ENCODE results near the gene BZW2. TPM values are rescaled to one million over a fixed set of nuclear protein-coding genes. Genes with fewer than 3 reads are reported as not detected.

The BZW2 gene
- total and polyA plus RNA-seq, 2 experiments from 2014 or later = 72.1 to 96.7 TPM

- DNase-seq (ENCODE audit: low spot score) = no peak
- Histone ChIP-seq H4K20me1 (ENCODE audit: insufficient read depth, poor library complexity, severe bottlenecking) (no peaks in the 10 kb centered on the region), H3K27ac (no peak overlapping the region), H3K4me2 (no peak overlapping the region), H3K4me3 (no peak overlapping the region), H3K79me2 (no peaks in the 10 kb centered on the region), H3K9me3 (ENCODE audit: low read depth) (no peaks in the 10 kb centered on the region), H3K27me3 (no peaks in the 10 kb centered on the region), H3K9me2 (replicated peaks; ENCODE audit: insufficient read depth) (no peaks in the 10 kb centered on the region), H3K4me1 (ENCODE audit: insufficient read depth) (no peaks in the 10 kb centered on the region), H2AFZ (no peak overlapping the region), H3K36me3 (replicated peaks; ENCODE audit: insufficient read depth, low read depth) (peaks cover 8% of the 10 kb centered on the region)
- 97% methylated on average over 2 of the region's 2 CpGs for WGBS (ENCODE audit: low lambda C conversion rate, missing lambda C conversion rate)
- TF ChIP-seq EZH2phosphoT487 (IDR thresholded peaks at IDR 0.05; ENCODE audit: low read depth, severe bottlenecking, unreplicated experiment) (no peak), CTCF (IDR thresholded peaks at IDR 0.05; ENCODE audit: poor library complexity) (no peak), EZH2 (IDR thresholded peaks at IDR 0.05; ENCODE audit: borderline replicate concordance) (no peak)
Measured at GRCh38 chr7:16693601-16694318, 47.8 kb downstream of the BZW2 start.

- H3K4me1 ChIP-seq (ENCODE audit: insufficient read depth) = no peaks in the 10 kb centered on the region
- no peaks in the 10 kb centered on the region for H3K9me3 ChIP-seq (ENCODE audit: low read depth)
- no peaks in the 10 kb centered on the region for H4K20me1 ChIP-seq (ENCODE audit: insufficient read depth, poor library complexity, severe bottlenecking)
- H3K4me2 ChIP-seq = no peak overlapping the region
- peaks cover 7% of the 10 kb centered on the region for H3K36me3 ChIP-seq (replicated peaks; ENCODE audit: insufficient read depth, low read depth)
- H3K4me3 ChIP-seq = no peak overlapping the region
- no peaks in the 10 kb centered on the region for H3K79me2 ChIP-seq
- no peak overlapping the region for H3K27ac ChIP-seq
- H2AFZ ChIP-seq = no peak overlapping the region
- no peaks in the 10 kb centered on the region for H3K9me2 ChIP-seq (replicated peaks; ENCODE audit: insufficient read depth)
- 91% methylated on average over 6 of the region's 6 CpGs for WGBS (ENCODE audit: low lambda C conversion rate, missing lambda C conversion rate)
- no peak for DNase-seq (ENCODE audit: low spot score)
- no peaks in the 10 kb centered on the region for H3K27me3 ChIP-seq
- TF ChIP-seq EZH2 (IDR thresholded peaks at IDR 0.05; ENCODE audit: borderline replicate concordance) (no peak), EZH2phosphoT487 (IDR thresholded peaks at IDR 0.05; ENCODE audit: low read depth, severe bottlenecking, unreplicated experiment) (no peak), CTCF (IDR thresholded peaks at IDR 0.05; ENCODE audit: poor library complexity) (no peak)
Measured at GRCh38 chr7:16694806-16695205, 48.8 kb downstream of the BZW2 start.

GRCh38 chr7:16695621-16696237 is 49.7 kb downstream of the BZW2 start:
- Histone ChIP-seq H2AFZ (no peak overlapping the region), H3K4me3 (no peak overlapping the region), H3K4me2 (no peak overlapping the region), H3K4me1 (ENCODE audit: insufficient read depth) (no peaks in the 10 kb centered on the region), H4K20me1 (ENCODE audit: insufficient read depth, poor library complexity, severe bottlenecking) (no peaks in the 10 kb centered on the region), H3K9me2 (replicated peaks; ENCODE audit: insufficient read depth) (no peaks in the 10 kb centered on the region), H3K27me3 (no peaks in the 10 kb centered on the region), H3K79me2 (no peaks in the 10 kb centered on the region), H3K36me3 (replicated peaks; ENCODE audit: insufficient read depth, low read depth) (peaks cover 5% of the 10 kb centered on the region), H3K9me3 (ENCODE audit: low read depth) (no peaks in the 10 kb centered on the region), H3K27ac (no peak overlapping the region)
- peak; percentile 70 for DNase-seq (ENCODE audit: low spot score)
- WGBS (ENCODE audit: low lambda C conversion rate, missing lambda C conversion rate) = 87% methylated on average over 4 of the region's 4 CpGs
- TF ChIP-seq CTCF (IDR thresholded peaks at IDR 0.05; ENCODE audit: poor library complexity) (peak; percentile 64), EZH2 (IDR thresholded peaks at IDR 0.05; ENCODE audit: borderline replicate concordance) (no peak), EZH2phosphoT487 (IDR thresholded peaks at IDR 0.05; ENCODE audit: low read depth, severe bottlenecking, unreplicated experiment) (no peak)

Measured in hepatocyte (in vitro differentiated cells).